GM18498 (cell line): ENCODE results near the gene ZNF718.
"Not testable (repeated sequence)": the region's sequence is repeated elsewhere in the genome, so short reads cannot be mapped to it uniquely, and the experiment has no call there.

Experiments
- ATAC-seq: cut with Tn5 transposase; IDR thresholded peaks from one replicate; pipeline ENCODE4 v1.9.1; 2021; ENCODE audit warnings: mild to moderate bottlenecking, moderate library complexity; ENCODE audit not compliant: unreplicated experiment

The ZNF718 gene

GRCh38 chr4:147233-147632, 22.9 kb downstream of the ZNF718 start:
- ATAC-seq, result no peak

GRCh38 chr4:161496-162284, 37.4 kb downstream of the ZNF718 start:
- ATAC-seq, result no peak

- ATAC-seq, result not testable (repeated sequence)
Measured at GRCh38 chr4:169640-170039, 45.3 kb downstream of the ZNF718 start.

- ATAC-seq, result not testable (repeated sequence)
Measured at GRCh38 chr4:171318-171717, 47.0 kb downstream of the ZNF718 start.

- no peak for ATAC-seq
Measured at GRCh38 chr4:173666-174314, 49.5 kb downstream of the ZNF718 start.

GRCh38 chr4:175986-176385, 51.7 kb downstream of the ZNF718 start:
- no peak for ATAC-seq

- ATAC-seq, result no peak
Measured at GRCh38 chr4:176995-177394, 52.7 kb downstream of the ZNF718 start.

GRCh38 chr4:182225-182624, 57.9 kb downstream of the ZNF718 start:
- not testable (repeated sequence) for ATAC-seq

- ATAC-seq, result no peak
Measured at GRCh38 chr4:188091-188490, 63.8 kb downstream of the ZNF718 start.

- ATAC-seq, result not testable (repeated sequence)
Measured at GRCh38 chr4:195159-195558, 70.9 kb downstream of the ZNF718 start.

- no peak for ATAC-seq
Measured at GRCh38 chr4:200936-201335, 76.6 kb downstream of the ZNF718 start.

GRCh38 chr4:202822-203221, 78.5 kb downstream of the ZNF718 start:
- not testable (repeated sequence) for ATAC-seq

GRCh38 chr4:205097-205756, 80.9 kb downstream of the ZNF718 start:
- no peak for ATAC-seq

- no peak for ATAC-seq
Measured at GRCh38 chr4:206054-206453, 81.8 kb downstream of the ZNF718 start.

- ATAC-seq, result not testable (repeated sequence)
Measured at GRCh38 chr4:208416-209096, 84.3 kb downstream of the ZNF718 start.

GRCh38 chr4:211033-211511, 86.8 kb downstream of the ZNF718 start:
- ATAC-seq, result no peak

GRCh38 chr4:212438-213188, 88.3 kb downstream of the ZNF718 start:
- no peak for ATAC-seq

- ATAC-seq, result not testable (repeated sequence)
Measured at GRCh38 chr4:213189-213535, 88.9 kb downstream of the ZNF718 start.
